H1 (cell line): Measurements from ENCODE around the gene LKAAEAR1.
"Not testable (repeated sequence)": the region's sequence is repeated elsewhere in the genome, so short reads cannot be mapped to it uniquely, and the experiment has no call there.

Experiments
- CTCF ChIP-seq, 3 experiments: IDR thresholded peaks; 1 replicate in 2 of 3; 2 replicates in 1 of 3; pipeline versions ENCODE4 v1.5.1 to v1.6.1; 2011; ENCODE audit warnings: low read length in 3 of 3, mild to moderate bottlenecking in 3 of 3, inconsistent platforms in 2 of 3, low read depth in 1 of 3, moderate library complexity in 1 of 3; ENCODE audit not compliant: insufficient read depth in 1 of 3; ENCODE audit errors: control extremely low read depth in 1 of 3
- JUN ChIP-seq: IDR thresholded peaks from 2 replicates; pipeline ENCODE4 v1.6.1; 2011; ENCODE audit warnings: low read depth, mild to moderate bottlenecking, improper control_type of control experiment, low read length
- POLR2A ChIP-seq, 2 experiments: IDR thresholded peaks; 1 replicate in 1 of 2; 2 replicates in 1 of 2; pipeline ENCODE4 v1.6.1; 2011; ENCODE audit warnings: low read depth in 2 of 2, low read length in 2 of 2, mild to moderate bottlenecking in 2 of 2; ENCODE audit errors: control extremely low read depth in 1 of 2
- TAF1 ChIP-seq: IDR thresholded peaks from 2 replicates; pipeline ENCODE4 v1.6.1; 2011; ENCODE audit warnings: mild to moderate bottlenecking, low read depth, low read length
- TF ChIP-seq, protein P1 (sequence below): IDR thresholded peaks from 2 replicates; pipeline ENCODE4 v1.6.1; 2012; ENCODE audit warnings: inconsistent platforms
- TF ChIP-seq, protein P2 (sequence below): IDR thresholded peaks from 2 replicates; pipeline ENCODE4 v1.6.1; 2012; ENCODE audit warnings: inconsistent platforms

DNA sequence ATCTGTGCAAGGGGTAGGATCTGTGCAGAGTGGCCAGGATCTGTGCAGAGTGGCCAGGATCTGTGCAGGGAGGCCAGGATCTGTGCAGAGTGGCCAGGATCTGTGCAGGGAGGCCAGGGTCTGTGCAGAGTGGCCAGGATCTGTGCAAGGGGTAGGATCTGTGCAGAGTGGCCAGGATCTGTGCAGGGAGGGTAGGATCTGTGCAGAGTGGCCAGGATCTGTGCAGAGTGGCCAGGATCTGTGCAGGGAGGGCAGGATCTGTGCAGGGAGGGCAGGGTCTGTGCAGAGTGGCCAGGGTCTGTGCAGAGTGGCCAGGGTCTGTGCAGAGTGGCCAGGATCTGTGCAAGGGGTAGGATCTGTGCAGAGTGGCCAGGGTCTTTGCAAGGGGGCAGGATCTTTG, 4.4 kb upstream of the LKAAEAR1 start:
- not testable (repeated sequence) for TF ChIP-seq POLR2A (IDR thresholded peaks at IDR 0.05; ENCODE audit: control extremely low read depth in 1 of 2, low read depth in 2 of 2, low read length in 2 of 2); CTCF (IDR thresholded peaks at IDR 0.05; ENCODE audit: control extremely low read depth in 1 of 3, insufficient read depth in 1 of 3, low read depth in 1 of 3, low read length in 3 of 3); JUN; TAF1
- TF ChIP-seq, protein P1, sequence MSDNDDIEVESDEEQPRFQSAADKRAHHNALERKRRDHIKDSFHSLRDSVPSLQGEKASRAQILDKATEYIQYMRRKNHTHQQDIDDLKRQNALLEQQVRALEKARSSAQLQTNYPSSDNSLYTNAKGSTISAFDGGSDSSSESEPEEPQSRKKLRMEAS: not testable (repeated sequence)
- TF ChIP-seq, protein P2, sequence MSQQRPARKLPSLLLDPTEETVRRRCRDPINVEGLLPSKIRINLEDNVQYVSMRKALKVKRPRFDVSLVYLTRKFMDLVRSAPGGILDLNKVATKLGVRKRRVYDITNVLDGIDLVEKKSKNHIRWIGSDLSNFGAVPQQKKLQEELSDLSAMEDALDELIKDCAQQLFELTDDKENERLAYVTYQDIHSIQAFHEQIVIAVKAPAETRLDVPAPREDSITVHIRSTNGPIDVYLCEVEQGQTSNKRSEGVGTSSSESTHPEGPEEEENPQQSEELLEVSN: not testable (repeated sequence)
